ENCODE data around the gene BCAS1. TPM values are rescaled to one million over a fixed set of nuclear protein-coding genes. Genes with fewer than 3 reads are reported as not detected.
A peak's percentile ranks its signal among the peaks of the same experiment; 100 is the strongest.

The BCAS1 gene
- total and polyA plus RNA-seq, 2 donors: 7.5 to 28.1 TPM

DNA sequence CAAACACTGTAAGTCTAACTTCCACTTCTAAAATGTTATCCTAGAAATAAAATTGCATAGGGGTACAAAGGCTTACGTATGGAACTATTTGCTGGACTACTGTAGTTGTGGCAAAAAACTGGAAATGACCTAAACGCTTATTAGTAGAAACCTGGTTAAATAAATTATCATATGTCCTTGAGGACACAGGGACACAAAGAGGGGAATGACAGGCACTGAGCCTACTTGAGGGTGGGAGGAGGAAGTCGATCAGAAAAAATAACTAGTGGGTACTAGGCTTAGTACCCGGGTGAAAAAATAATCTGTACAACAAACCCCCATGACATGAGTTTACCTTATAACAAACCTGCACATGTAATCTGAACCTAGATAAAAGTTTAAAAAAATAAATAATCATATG lies 28.4 kb downstream of the BCAS1 start:
- Histone ChIP-seq H3K4me3 (ENCODE audit: low read depth, low read length) (no peak overlapping the region), H3K27ac (ENCODE audit: low read depth) (no peak overlapping the region), H3K36me3 (ENCODE audit: insufficient read depth) (no peaks in the 10 kb centered on the region), H3K4me1 (ENCODE audit: insufficient read depth) (no peaks in the 10 kb centered on the region)
- WGBS: 89% methylated on average over 4 of the region's 4 CpGs
- no peak for DNase-seq (ENCODE audit: extremely low spot score)

GRCh38 chr20:54041336-54041735 lies 29.1 kb downstream of the BCAS1 start:
- 80% methylated on average over 4 of the region's 4 CpGs for WGBS
- H3K27ac ChIP-seq (ENCODE audit: low read depth): no peak overlapping the region

DNA sequence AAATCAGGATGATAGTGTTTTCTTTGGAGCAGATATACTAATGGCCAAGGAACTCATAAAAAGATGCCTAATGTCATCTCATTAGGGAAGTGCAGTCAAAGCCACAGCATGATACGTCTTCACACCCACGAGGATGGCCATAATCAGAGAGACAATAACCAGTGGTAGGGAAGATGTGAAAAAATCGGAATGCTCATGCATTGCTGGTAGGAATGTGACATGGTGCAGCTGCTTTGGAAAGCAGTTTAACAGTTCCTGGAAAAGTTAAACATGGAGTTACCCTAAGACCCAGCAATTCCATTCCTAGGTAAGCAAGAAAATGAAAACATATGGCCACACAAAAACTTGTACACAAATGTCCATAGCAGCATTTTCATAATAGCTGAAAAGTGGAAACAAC lies 29.9 kb downstream of the BCAS1 start:
- H3K4me3 ChIP-seq (ENCODE audit: low read depth, low read length): no peak overlapping the region
- DNase-seq (ENCODE audit: extremely low spot score): peak; percentile 59
- H3K36me3 ChIP-seq (ENCODE audit: insufficient read depth): no peaks in the 10 kb centered on the region
- WGBS: no CpG with 5 or more reads among the region's 3 CpGs
- no peak overlapping the region for H3K27ac ChIP-seq (ENCODE audit: low read depth)
- H3K4me1 ChIP-seq (ENCODE audit: insufficient read depth): no peaks in the 10 kb centered on the region

More at GRCh38 chr20:54041336-54041735, 29.1 kb downstream of the BCAS1 start:
- Histone ChIP-seq H3K4me3 (ENCODE audit: low read depth, low read length) (no peak overlapping the region), H3K4me1 (ENCODE audit: insufficient read depth) (no peaks in the 10 kb centered on the region), H3K36me3 (ENCODE audit: insufficient read depth) (no peaks in the 10 kb centered on the region)
- DNase-seq (ENCODE audit: extremely low spot score): peak; percentile 40

GRCh38 chr20:54038961-54039360 lies 31.4 kb downstream of the BCAS1 start:
- H3K4me3 ChIP-seq (ENCODE audit: low read depth, low read length): no peak overlapping the region
- no CpG with 5 or more reads among the region's 5 CpGs for WGBS
- no peak for DNase-seq (ENCODE audit: extremely low spot score)
- H3K4me1 ChIP-seq (ENCODE audit: insufficient read depth): no peaks in the 10 kb centered on the region
- H3K36me3 ChIP-seq (ENCODE audit: insufficient read depth): no peaks in the 10 kb centered on the region
- no peak overlapping the region for H3K27ac ChIP-seq (ENCODE audit: low read depth)

DNA sequence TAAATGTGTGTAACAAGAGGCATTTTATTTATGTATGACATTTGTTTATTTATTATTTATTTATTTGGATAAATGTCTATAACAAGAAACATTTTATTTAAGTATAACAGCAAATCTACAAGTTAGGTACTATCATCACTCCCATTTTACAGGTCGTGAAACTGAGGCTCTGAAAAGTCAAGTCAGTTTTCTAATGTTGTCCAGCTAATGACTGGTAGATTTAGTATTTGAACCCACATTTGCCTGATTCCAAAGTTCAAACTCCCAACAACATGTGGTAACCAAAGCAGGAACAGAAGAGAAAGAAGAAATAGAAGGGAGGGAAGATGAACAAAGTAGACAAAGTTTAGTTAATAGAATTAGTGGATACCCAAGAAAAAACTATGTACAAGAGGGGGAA lies 32.9 kb downstream of the BCAS1 start:
- WGBS: no CpG with 5 or more reads among the region's 1 CpG
- DNase-seq (ENCODE audit: extremely low spot score): no peak
- Histone ChIP-seq H3K4me1 (ENCODE audit: insufficient read depth) (no peaks in the 10 kb centered on the region), H3K27ac (ENCODE audit: low read depth) (no peak overlapping the region), H3K36me3 (ENCODE audit: insufficient read depth) (no peaks in the 10 kb centered on the region), H3K4me3 (ENCODE audit: low read depth, low read length) (no peak overlapping the region)

GRCh38 chr20:54029643-54030042 lies 40.8 kb downstream of the BCAS1 start:
- 94% methylated on average over 1 of the region's 1 CpG for WGBS
- Histone ChIP-seq H3K4me1 (ENCODE audit: insufficient read depth) (no peaks in the 10 kb centered on the region), H3K36me3 (ENCODE audit: insufficient read depth) (no peaks in the 10 kb centered on the region), H3K27ac (ENCODE audit: low read depth) (no peak overlapping the region), H3K4me3 (ENCODE audit: low read depth, low read length) (no peak overlapping the region)
- no peak for DNase-seq (ENCODE audit: extremely low spot score)

GRCh38 chr20:54029176-54029575 lies 41.2 kb downstream of the BCAS1 start:
- Histone ChIP-seq H3K4me1 (ENCODE audit: insufficient read depth) (no peaks in the 10 kb centered on the region), H3K27ac (ENCODE audit: low read depth) (no peak overlapping the region), H3K36me3 (ENCODE audit: insufficient read depth) (no peaks in the 10 kb centered on the region), H3K4me3 (ENCODE audit: low read depth, low read length) (no peak overlapping the region)
- WGBS: 80% methylated on average over 5 of the region's 5 CpGs
- no peak for DNase-seq (ENCODE audit: extremely low spot score)

- 80% methylated on average over 22 of the region's 22 CpGs for WGBS
- H3K4me3 ChIP-seq (ENCODE audit: low read depth, low read length): no peak overlapping the region
- no peak overlapping the region for H3K27ac ChIP-seq (ENCODE audit: low read depth)
- no peaks in the 10 kb centered on the region for H3K4me1 ChIP-seq (ENCODE audit: insufficient read depth)
- no peaks in the 10 kb centered on the region for H3K36me3 ChIP-seq (ENCODE audit: insufficient read depth)
- no peak for DNase-seq (ENCODE audit: extremely low spot score)
Measured at GRCh38 chr20:54028276-54029011, 42.0 kb downstream of the BCAS1 start.

GRCh38 chr20:54027704-54028103 lies 42.7 kb downstream of the BCAS1 start:
- no peaks in the 10 kb centered on the region for H3K36me3 ChIP-seq (ENCODE audit: insufficient read depth)
- DNase-seq (ENCODE audit: extremely low spot score): no peak
- H3K4me1 ChIP-seq (ENCODE audit: insufficient read depth): no peaks in the 10 kb centered on the region
- WGBS: 69% methylated on average over 4 of the region's 4 CpGs
- H3K4me3 ChIP-seq (ENCODE audit: low read depth, low read length): no peak overlapping the region
- no peak overlapping the region for H3K27ac ChIP-seq (ENCODE audit: low read depth)

DNA sequence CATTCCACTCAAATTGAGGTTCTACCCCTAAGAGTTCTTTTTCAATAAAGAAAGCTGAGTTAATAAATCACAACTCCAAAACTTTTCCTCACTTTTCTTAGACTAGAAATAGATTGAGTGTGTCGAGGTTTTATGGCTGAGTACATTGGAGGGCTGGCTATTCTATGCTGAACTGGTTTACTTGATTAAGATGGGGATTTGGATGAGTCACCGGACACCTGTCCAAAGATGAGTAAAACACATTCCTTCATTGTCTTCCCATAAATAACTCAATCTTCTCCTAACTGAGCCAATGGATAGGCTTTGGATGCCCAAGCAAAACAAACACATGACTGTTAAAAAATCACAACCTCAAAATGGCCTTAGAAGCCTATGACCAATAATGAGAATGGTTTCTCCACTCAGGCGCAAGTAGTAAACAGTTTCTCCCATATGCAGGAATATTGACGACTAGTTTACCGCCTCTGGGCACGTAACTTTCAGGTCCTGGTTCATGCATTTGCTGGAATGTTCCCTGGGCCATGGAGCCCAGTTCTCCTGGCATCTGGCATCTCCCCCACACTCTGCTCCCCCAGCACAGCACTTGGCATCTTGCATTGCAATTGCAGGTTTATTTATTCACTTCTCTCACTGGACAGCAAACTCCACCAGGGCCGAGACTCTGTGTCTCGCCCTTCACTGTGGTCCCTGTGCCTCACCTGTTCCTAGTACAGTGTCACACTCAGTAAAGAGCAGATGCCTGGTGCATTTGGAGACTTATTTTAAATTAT lies 43.9 kb downstream of the BCAS1 start:
- Histone ChIP-seq H3K4me1 (ENCODE audit: insufficient read depth) (no peaks in the 10 kb centered on the region), H3K36me3 (ENCODE audit: insufficient read depth) (no peaks in the 10 kb centered on the region), H3K27ac (ENCODE audit: low read depth) (no peak overlapping the region), H3K4me3 (ENCODE audit: low read depth, low read length) (no peak overlapping the region)
- WGBS: 84% methylated on average over 8 of the region's 8 CpGs
- no peak for DNase-seq (ENCODE audit: extremely low spot score)

DNA sequence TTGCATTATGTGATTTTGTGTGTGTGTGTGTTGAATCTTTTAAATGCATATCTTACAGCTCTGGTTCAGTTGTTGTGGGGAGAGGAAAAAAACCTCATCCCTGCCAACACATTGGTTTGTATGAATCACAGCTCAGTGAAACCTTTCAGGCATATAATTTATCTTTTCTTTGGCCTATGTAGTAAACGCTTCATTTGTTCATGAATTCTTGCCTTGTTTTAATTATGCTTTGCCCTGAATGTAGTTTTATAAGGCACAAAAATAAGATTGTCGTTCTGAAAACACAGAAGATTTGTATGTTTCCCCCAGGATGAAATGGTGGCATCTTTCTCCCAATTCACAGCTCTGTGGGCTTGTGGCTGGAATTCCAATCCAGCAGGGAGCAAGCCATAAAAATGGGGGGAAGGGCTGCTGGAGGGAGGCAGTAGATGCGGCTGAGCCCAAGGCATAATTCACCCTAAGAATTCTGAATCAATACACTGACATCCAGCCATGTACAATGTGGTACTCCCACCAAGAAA lies 45.1 kb downstream of the BCAS1 start:
- no peaks in the 10 kb centered on the region for H3K36me3 ChIP-seq (ENCODE audit: insufficient read depth)
- no peaks in the 10 kb centered on the region for H3K4me1 ChIP-seq (ENCODE audit: insufficient read depth)
- no peak overlapping the region for H3K4me3 ChIP-seq (ENCODE audit: low read depth, low read length)
- no peak overlapping the region for H3K27ac ChIP-seq (ENCODE audit: low read depth)
- WGBS: 33% methylated on average over 3 of the region's 3 CpGs
- DNase-seq (ENCODE audit: extremely low spot score): no peak

DNA sequence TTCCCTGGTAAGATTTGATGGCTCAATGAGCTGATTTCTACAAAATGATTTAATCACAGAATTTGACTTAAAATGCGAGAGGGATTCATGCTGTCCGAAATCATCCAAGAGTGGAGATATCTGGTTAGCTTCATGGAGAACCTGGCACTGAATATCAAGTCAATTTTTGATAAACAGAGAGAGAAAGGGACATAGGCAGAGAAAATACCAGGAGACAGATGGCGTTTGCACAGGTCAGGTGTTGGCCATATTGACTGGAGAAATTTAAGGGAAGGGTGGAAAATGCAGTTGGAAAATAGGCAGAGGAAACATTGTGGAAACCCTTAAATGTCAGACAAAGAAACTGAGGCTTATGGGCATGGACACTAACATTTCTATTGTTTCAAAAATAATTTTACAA lies 47.0 kb downstream of the BCAS1 start:
- H3K27ac ChIP-seq (ENCODE audit: low read depth): no peak overlapping the region
- no peak overlapping the region for H3K4me3 ChIP-seq (ENCODE audit: low read depth, low read length)
- DNase-seq (ENCODE audit: extremely low spot score): no peak
- no peaks in the 10 kb centered on the region for H3K36me3 ChIP-seq (ENCODE audit: insufficient read depth)
- H3K4me1 ChIP-seq (ENCODE audit: insufficient read depth): no peaks in the 10 kb centered on the region
- 94% methylated on average over 3 of the region's 3 CpGs for WGBS

DNA sequence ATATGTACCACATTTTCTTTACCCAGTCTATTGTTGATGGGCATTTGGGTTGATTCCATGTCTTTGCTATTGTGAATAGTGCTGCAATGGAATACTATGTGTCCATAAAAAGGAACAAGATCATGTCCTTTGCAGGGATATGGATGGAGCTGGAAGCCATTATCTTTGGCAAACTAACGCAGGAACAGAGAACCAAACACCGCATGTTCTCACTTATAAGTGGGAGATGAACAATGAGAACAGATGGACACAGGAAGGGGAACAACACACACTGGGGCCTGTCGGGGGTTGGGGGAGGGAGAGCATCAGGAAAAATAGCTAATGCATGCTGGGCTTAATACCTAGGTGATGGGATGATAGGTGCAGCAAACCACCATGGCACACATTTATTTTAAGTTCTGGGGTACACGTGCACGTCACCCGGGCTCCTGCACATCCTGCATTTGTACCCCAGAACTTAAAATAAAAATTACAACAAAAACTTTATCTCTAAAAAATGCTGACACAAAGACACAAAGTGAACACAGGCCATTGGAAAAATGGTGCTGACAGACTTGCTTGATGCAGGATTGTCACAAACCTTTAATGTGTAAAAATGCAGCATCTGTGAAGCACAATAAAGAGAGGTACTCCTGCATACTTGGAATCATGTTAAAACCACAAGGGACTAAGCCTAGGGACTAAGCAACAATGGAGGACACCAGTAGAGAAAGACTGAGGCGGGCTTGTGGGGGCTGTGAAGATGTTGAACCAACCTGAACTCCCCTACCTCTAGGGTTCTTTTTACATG lies 48.8 kb downstream of the BCAS1 start:
- no peaks in the 10 kb centered on the region for H3K36me3 ChIP-seq (ENCODE audit: insufficient read depth)
- no peak overlapping the region for H3K4me3 ChIP-seq (ENCODE audit: low read depth, low read length)
- DNase-seq (ENCODE audit: extremely low spot score): no peak
- H3K4me1 ChIP-seq (ENCODE audit: insufficient read depth): no peaks in the 10 kb centered on the region
- WGBS: 92% methylated on average over 7 of the region's 7 CpGs
- H3K27ac ChIP-seq (ENCODE audit: low read depth): no peak overlapping the region
